GM12873 (cell line): ENCODE measurements around the gene METTL2A.

Experiments used
- CTCF ChIP-seq: IDR thresholded peaks from 2 replicates; pipeline ENCODE4 v1.5.1; 2012; ENCODE audit warnings: low read depth, mild to moderate bottlenecking, moderate library complexity, low read length, control low read depth; ENCODE audit not compliant: insufficient read depth; ENCODE audit errors: missing control alignments

METTL2A gene

GRCh38 chr17:62423647-62424461 is at the start of gene METTL2A:
METTL2A (plus strand) TSS chr17:62423897; CDS start chr17:62423903, 6 bp downstream.
- TF ChIP-seq CTCF: peak; percentile 63

- TF ChIP-seq CTCF: no peak
Measured at GRCh38 chr17:62380253-62380652, 43.4 kb upstream of the METTL2A start, which contains the start of gene EFCAB3. EFCAB3 (plus strand) TSS chr17:62380553; CDS start chr17:62382980, 2,427 bp downstream.

- no peak for TF ChIP-seq CTCF
Measured at GRCh38 chr17:62381561-62381960, 42.1 kb upstream of the METTL2A start.

- TF ChIP-seq CTCF: no peak
Measured at GRCh38 chr17:62388856-62389255, 34.8 kb upstream of the METTL2A start.

GRCh38 chr17:62392908-62393307 is 30.8 kb upstream of the METTL2A start:
- TF ChIP-seq CTCF: no peak

- no peak for TF ChIP-seq CTCF
Measured at GRCh38 chr17:62398891-62399290, 24.8 kb upstream of the METTL2A start.

GRCh38 chr17:62405451-62405850 is 18.2 kb upstream of the METTL2A start:
- no peak for TF ChIP-seq CTCF
